ENCODE measurements around the gene HP. TPM values are rescaled to one million over a fixed set of nuclear protein-coding genes. Genes with fewer than 3 reads are reported as not detected.

HP gene
- total RNA-seq, 1 donor from 2014 or later, result not detected

DNA sequence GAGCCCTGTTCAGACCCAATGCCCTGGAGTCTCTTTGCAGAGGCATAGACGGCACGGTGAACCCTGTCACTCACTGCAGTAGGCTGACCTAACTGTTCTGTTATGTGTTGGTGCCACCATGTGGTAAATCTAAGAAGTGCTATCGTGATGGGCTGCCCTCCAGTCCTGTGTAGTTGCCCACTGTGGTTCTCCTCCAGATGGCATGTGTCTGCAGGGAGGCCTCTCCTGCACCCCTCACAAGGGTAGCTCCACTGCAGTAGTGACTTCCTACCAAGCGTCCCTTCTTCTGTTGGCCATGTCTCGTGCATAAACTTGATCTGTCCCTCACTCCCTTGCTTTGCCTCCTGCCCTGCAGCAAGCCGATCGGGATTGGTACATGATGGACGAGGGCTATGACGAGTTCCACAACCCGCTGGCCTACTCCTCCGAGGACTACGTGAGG is 45.1 kb downstream of the HP start:
- H3K9me3 Mint-ChIP-seq (ENCODE audit: unreplicated experiment), result no peaks in the 10 kb centered on the region
- H3K4me3 Mint-ChIP-seq (ENCODE audit: unreplicated experiment), result no peak overlapping the region
- no peaks in the 10 kb centered on the region for H3K27me3 Mint-ChIP-seq (ENCODE audit: unreplicated experiment)
- H3K27ac Mint-ChIP-seq (ENCODE audit: unreplicated experiment), result no peak overlapping the region
- H3K36me3 Mint-ChIP-seq (ENCODE audit: unreplicated experiment), result peaks cover 53% of the 10 kb centered on the region
- TF ChIP-seq CTCF (IDR thresholded peaks at IDR 0.05), result peak; percentile 59
- DNase-seq (ENCODE audit: extremely low spot score, unreplicated experiment), result no peak
- peaks cover 14% of the 10 kb centered on the region for H3K4me1 Mint-ChIP-seq (ENCODE audit: unreplicated experiment)

DNA sequence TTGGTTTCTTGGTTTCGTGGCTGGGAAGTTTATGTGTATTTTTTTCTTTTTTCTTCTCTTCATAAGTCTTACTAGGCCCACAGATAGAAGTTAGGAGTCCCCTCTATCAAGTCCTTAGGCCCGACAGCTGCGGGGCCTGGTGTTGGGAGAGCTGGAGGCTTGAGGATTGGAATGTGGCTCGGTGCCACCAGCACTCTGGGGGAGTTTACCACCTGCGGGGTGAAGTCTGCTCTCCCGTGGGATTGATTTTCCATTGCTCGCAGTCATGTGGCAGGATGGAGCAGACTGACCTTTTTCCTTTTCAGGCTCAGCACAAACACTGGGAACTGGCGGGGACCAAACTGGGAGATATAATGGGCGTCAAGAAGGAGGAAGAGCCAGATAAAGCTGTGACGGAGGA is 46.9 kb downstream of the HP start:
- Mint-ChIP-seq H3K4me1 (ENCODE audit: unreplicated experiment) (no peaks in the 10 kb centered on the region), H3K27ac (ENCODE audit: unreplicated experiment) (no peak overlapping the region)

DNA sequence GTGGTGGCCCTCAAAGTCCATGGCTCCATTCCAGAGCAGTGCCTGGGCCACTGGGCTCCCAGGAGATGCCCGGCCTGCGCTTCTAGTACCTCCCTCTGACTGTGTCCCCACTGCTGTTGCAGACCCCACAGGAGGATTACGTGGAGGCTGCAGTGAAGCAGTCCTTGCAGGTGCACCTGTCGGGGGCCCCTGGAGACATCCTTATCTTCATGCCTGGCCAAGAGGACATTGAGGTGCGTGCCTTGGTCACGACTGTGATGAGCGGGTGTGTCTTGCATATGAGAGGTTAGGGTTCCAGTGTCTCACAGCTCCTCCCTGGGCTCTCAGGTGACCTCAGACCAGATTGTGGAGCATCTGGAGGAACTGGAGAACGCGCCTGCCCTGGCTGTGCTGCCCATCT is 50.6 kb downstream of the HP start:
- Mint-ChIP-seq H3K4me1 (ENCODE audit: unreplicated experiment) (no peaks in the 10 kb centered on the region), H3K27ac (ENCODE audit: unreplicated experiment) (no peak overlapping the region), H3K4me3 (ENCODE audit: unreplicated experiment) (no peak overlapping the region), H3K9me3 (ENCODE audit: unreplicated experiment) (no peaks in the 10 kb centered on the region), H3K36me3 (ENCODE audit: unreplicated experiment) (peaks cover 69% of the 10 kb centered on the region), H3K27me3 (ENCODE audit: unreplicated experiment) (no peaks in the 10 kb centered on the region)
- DNase-seq (ENCODE audit: extremely low spot score, unreplicated experiment), result no peak
- TF ChIP-seq CTCF (IDR thresholded peaks at IDR 0.05), result no peak

More for the DNA sequence above, 46.9 kb downstream of the HP start:
- peaks cover 66% of the 10 kb centered on the region for H3K36me3 Mint-ChIP-seq (ENCODE audit: unreplicated experiment)
- H3K9me3 Mint-ChIP-seq (ENCODE audit: unreplicated experiment), result no peaks in the 10 kb centered on the region
- no peak for TF ChIP-seq CTCF (IDR thresholded peaks at IDR 0.05)
- H3K4me3 Mint-ChIP-seq (ENCODE audit: unreplicated experiment), result no peak overlapping the region
- H3K27me3 Mint-ChIP-seq (ENCODE audit: unreplicated experiment), result no peaks in the 10 kb centered on the region
- DNase-seq (ENCODE audit: extremely low spot score, unreplicated experiment), result no peak

GRCh38 chr16:72105978-72106377 is 51.7 kb downstream of the HP start:
- TF ChIP-seq CTCF (IDR thresholded peaks at IDR 0.05), result no peak
- no peak for DNase-seq (ENCODE audit: extremely low spot score, unreplicated experiment)
- peaks cover 78% of the 10 kb centered on the region for H3K36me3 Mint-ChIP-seq (ENCODE audit: unreplicated experiment)
- no peaks in the 10 kb centered on the region for H3K4me1 Mint-ChIP-seq (ENCODE audit: unreplicated experiment)
- H3K27me3 Mint-ChIP-seq (ENCODE audit: unreplicated experiment), result no peaks in the 10 kb centered on the region
- no peak overlapping the region for H3K27ac Mint-ChIP-seq (ENCODE audit: unreplicated experiment)
- H3K4me3 Mint-ChIP-seq (ENCODE audit: unreplicated experiment), result no peak overlapping the region
- H3K9me3 Mint-ChIP-seq (ENCODE audit: unreplicated experiment), result no peaks in the 10 kb centered on the region

- no peak overlapping the region for H3K27ac Mint-ChIP-seq (ENCODE audit: unreplicated experiment)
- H3K4me3 Mint-ChIP-seq (ENCODE audit: unreplicated experiment), result no peak overlapping the region
- H3K4me1 Mint-ChIP-seq (ENCODE audit: unreplicated experiment), result no peaks in the 10 kb centered on the region
- no peak for DNase-seq (ENCODE audit: extremely low spot score, unreplicated experiment)
- H3K9me3 Mint-ChIP-seq (ENCODE audit: unreplicated experiment), result no peaks in the 10 kb centered on the region
- TF ChIP-seq CTCF (IDR thresholded peaks at IDR 0.05), result no peak
- no peaks in the 10 kb centered on the region for H3K27me3 Mint-ChIP-seq (ENCODE audit: unreplicated experiment)
- peaks cover 78% of the 10 kb centered on the region for H3K36me3 Mint-ChIP-seq (ENCODE audit: unreplicated experiment)
These were observed 53.1 kb downstream of the HP start for GRCh38 chr16:72107371-72107770.

Data from osteocyte (in vitro differentiated cells).